Heart right ventricle (tissue), 16 donors: Measurements from ENCODE around the gene FAXDC2. TPM values are rescaled to one million over a fixed set of nuclear protein-coding genes. Genes with fewer than 3 reads are reported as not detected.
A peak's percentile ranks its signal among the peaks of the same experiment; 100 is the strongest.
"Not testable (repeated sequence)": the region's sequence is repeated elsewhere in the genome, so short reads cannot be mapped to it uniquely, and the experiment has no call there.

Experiments
- ATAC-seq, 8 donors: fragments of 200-7000 bp; cut with Tn5 transposase; one replicate each; pipeline ENCODE4 v1.9.1; 2020; ENCODE audit warnings: mild to moderate bottlenecking in 8 of 8, moderate library complexity in 8 of 8, moderate number of reproducible peaks in 1 of 8
- DNase-seq, 2 donors: peaks; one replicate each; pipeline ENCODE4 v3.0.0-alpha.2; 2020
- H3K27ac ChIP-seq, 10 donors: fragments of 200-600 bp; sonication (generic) in 2 of 10; one replicate each; pipeline versions ENCODE4 v1.5.0 to v1.8.0; 2020 to 2022; ENCODE audit warnings: mild to moderate bottlenecking in 3 of 10
- H3K27me3 ChIP-seq, 7 donors: fragments of 200-600 bp; one replicate each; pipeline ENCODE4 v1.8.0; 2021 to 2022; ENCODE audit warnings: mild to moderate bottlenecking in 2 of 7
- H3K36me3 ChIP-seq, 9 donors: fragments of 200-600 bp; sonication (generic) in 1 of 9; one replicate each; pipeline versions ENCODE4 v1.5.0 to v1.8.0; 2020 to 2022; ENCODE audit warnings: mild to moderate bottlenecking in 2 of 9
- H3K4me1 ChIP-seq, 9 donors: fragments of 200-600 bp; sonication (generic) in 1 of 9; one replicate each; pipeline versions ENCODE4 v1.5.0 to v1.8.0; 2020 to 2022; ENCODE audit warnings: mild to moderate bottlenecking in 4 of 9
- H3K4me3 ChIP-seq, 10 donors: fragments of 200-600 bp; sonication (generic) in 2 of 10; one replicate each; pipeline versions ENCODE4 v1.5.0 to v1.8.0; 2020 to 2022; ENCODE audit warnings: mild to moderate bottlenecking in 7 of 10, moderate library complexity in 2 of 10
- H3K9me3 ChIP-seq, 11 donors: fragments of 200-600 bp in 10 of 11; sonication (generic) in 2 of 11; one replicate each; pipeline versions ENCODE4 v1.5.0 to v1.8.0; 2013 to 2022; ENCODE audit warnings: mild to moderate bottlenecking in 2 of 11, control low read depth in 1 of 11, moderate library complexity in 1 of 11
- CTCF ChIP-seq, 9 donors: fragments of 200-600 bp; sonication (generic) in 2 of 9; IDR thresholded peaks; one replicate each; pipeline versions ENCODE4 v1.5.0 to v1.8.0; 2021 to 2022; ENCODE audit warnings: antibody characterized with exemption in 9 of 9, mild to moderate bottlenecking in 5 of 9, moderate library complexity in 1 of 9
- WGBS, 2 donors: extraction: QIAGEN DNeasy Blood & Tissue Kit; methylation state at CpG; one replicate each; pipeline ENCODE4 v1.1.7; 2013; ENCODE audit warnings: inconsistent platforms in 1 of 2; 5-methylcytosine and 5-hydroxymethylcytosine counted together
- intact Hi-C, 10 donors: fragments of 100-400 bp; cut with DNase I; formaldehyde crosslinking; loops; one replicate each; pipeline versions ENCODE4 v1.11.1 to v1.14.2; 2022
- polyA plus RNA-seq, 2 donors: library from polyadenylated mRNA; stranded (reverse); fragments of 200-250 nt; gene quantifications; one replicate each; pipeline ENCODE4 v1.2.3, GENCODE V29; 2013
- total RNA-seq, 10 donors: library from RNA; stranded (reverse); fragmentation: NEBNext Ultra II Directional in 3 of 10; extraction: Animal tissue kit (Norgen Biotek cat#: 25700) in 3 of 10; gene quantifications; one replicate each; pipeline versions ENCODE4 v1.2.1 to v1.2.4, GENCODE V29; 2021 to 2023
- donor health status: Arrhythmogenic right ventricular cardiomyopathy.
- donor health status: ischemic (EF 13 %, LVEDD 7.1; RV severe dilation, severe dysfunction).
- donor health status: healthy with polysubstance abuse.
- donor health status: DM: no; HTN: yes; CAD: no.
- donor health status: DM: no; HTN: no; CAD: no.
- donor health status: ischemic (EF 25% LVEDD 6.9; RV normal size, moderate dysfunction).
- donor health status: ischemic (EF 25% LVEDD 5.7; RV mildly dilated, moderate dysfunction).
- donor health status: healthy.
- donor health status: DM: yes; HTN: yes; CAD: no.
- donor health status: Ischemic cardiomyopathy.
- donor health status: ischemic (EF 35%, LVEDD 5.7; RV mildly dilated, moderate dysfunction).
- donor health status: nonischemic (EF 11% LVEDD 7.7; RV severe dilation, severe dysfunction).
- donor health status: DM: yes; HTN: yes; CAD: no.
- donor health status: PGD.
- donor health status: ischemic (EF 29% LVEDD 5.4; RV normal size, mild dysfunction).
- donor health status: nonischemic (EF 23%, LVEDD 6.1; RV moderate dilation, normal function).

FAXDC2 gene
- total and polyA plus RNA-seq, 12 donors: 4.8 to 31.5 (median 20.9) TPM

GRCh38 chr5:154829589-154830218, 20.7 kb downstream of the FAXDC2 start:
- Histone ChIP-seq H3K27ac (peak overlapping the region in 1 of 10 donors; percentile 42), H3K9me3 (no peaks in the 10 kb centered on the region), H3K4me3 (no peak overlapping the region), H3K36me3 (peaks cover 0 to 98% (median 27%) of the 10 kb centered on the region in 9 donors), H3K27me3 (no peaks in the 10 kb centered on the region), H3K4me1 (peaks cover 2 to 14% (median 4%) of the 10 kb centered on the region in 9 donors)
- ATAC-seq: peak in 1 of 8 donors; percentile 23
- 83 to 84% methylated on average over 4 of the region's 4 CpGs for WGBS, 2 donors
- no peak for TF ChIP-seq CTCF (IDR thresholded peaks at IDR 0.05)
- DNase-seq: no peak
- intact Hi-C loops: no loop called here

- WGBS, 2 donors: 86 to 92% methylated on average over 2 of the region's 2 CpGs
- Histone ChIP-seq H3K4me3 (no peak overlapping the region), H3K27ac (peak overlapping the region in 1 of 10 donors; percentile 42), H3K27me3 (no peaks in the 10 kb centered on the region), H3K4me1 (peaks cover 0 to 10% (median 0%) of the 10 kb centered on the region in 9 donors), H3K9me3 (no peaks in the 10 kb centered on the region), H3K36me3 (peaks cover 0 to 98% (median 31%) of the 10 kb centered on the region in 9 donors)
- ATAC-seq (no peak), DNase-seq (no peak)
- TF ChIP-seq CTCF (IDR thresholded peaks at IDR 0.05): no peak
- intact Hi-C loops: no loop called here
These were observed 21.2 kb downstream of the FAXDC2 start for GRCh38 chr5:154829181-154829588.

GRCh38 chr5:154824070-154824469, 26.3 kb downstream of the FAXDC2 start:
- Histone ChIP-seq H3K27me3 (no peaks in the 10 kb centered on the region), H3K9me3 (no peaks in the 10 kb centered on the region), H3K36me3 (peaks cover 0 to 98% (median 45%) of the 10 kb centered on the region in 9 donors), H3K4me3 (no peak overlapping the region), H3K27ac (no peak overlapping the region), H3K4me1 (peaks cover 0 to 10% (median 0%) of the 10 kb centered on the region in 9 donors)
- intact Hi-C loops: no loop called here
- 98 to 99% methylated on average over 2 of the region's 2 CpGs for WGBS, 2 donors
- ATAC-seq (no peak), DNase-seq (no peak)
- TF ChIP-seq CTCF (IDR thresholded peaks at IDR 0.05): no peak

- DNase-seq (no peak), ATAC-seq (peak in 1 of 8 donors; percentile 6)
- H3K9me3 ChIP-seq: no peaks in the 10 kb centered on the region
- H3K27me3 ChIP-seq: no peaks in the 10 kb centered on the region
- H3K4me1 ChIP-seq: peaks cover 0 to 15% (median 3%) of the 10 kb centered on the region in 9 donors
- no peak for TF ChIP-seq CTCF (IDR thresholded peaks at IDR 0.05)
- 85 to 89% methylated on average over 4 of the region's 4 CpGs for WGBS, 2 donors
- H3K27ac ChIP-seq: no peak overlapping the region
- intact Hi-C loops: no loop called here
- peaks cover 0 to 98% (median 45%) of the 10 kb centered on the region in 9 donors for H3K36me3 ChIP-seq
- no peak overlapping the region for H3K4me3 ChIP-seq
These were observed 26.8 kb downstream of the FAXDC2 start for GRCh38 chr5:154823605-154824004.

- peaks cover 0 to 98% (median 40%) of the 10 kb centered on the region in 9 donors for H3K36me3 ChIP-seq
- 89 to 91% methylated on average over 5 of the region's 5 CpGs for WGBS, 2 donors
- H3K27ac ChIP-seq, H3K27me3 ChIP-seq, intact Hi-C loops, H3K9me3 ChIP-seq, ATAC-seq, DNase-seq, H3K4me3 ChIP-seq: not testable (repeated sequence)
- peaks cover 0 to 20% (median 5%) of the 10 kb centered on the region in 9 donors for H3K4me1 ChIP-seq
These were observed 27.5 kb downstream of the FAXDC2 start for GRCh38 chr5:154822896-154823295.
